ENCODE data around the gene ECSIT. TPM values are rescaled to one million over a fixed set of nuclear protein-coding genes. Genes with fewer than 3 reads are reported as not detected.

The ECSIT gene
- total and polyA plus RNA-seq, 3 donors from 2014 or later = 28.9 to 58.7 (median 45.4) TPM

- H3K4me3 ChIP-seq = no peak overlapping the region
- no peak for DNase-seq
- peak overlapping the region in 1 of 2 donors; percentile 90 for H3K27ac ChIP-seq
- intact Hi-C loops (cut with DNase I; ENCODE audit: low total_unique reads) = no loop called here
- H3K9me3 ChIP-seq = no peaks in the 10 kb centered on the region
- TF ChIP-seq POLR2A (IDR thresholded peaks at IDR 0.05) (no peak), CTCF (IDR thresholded peaks at IDR 0.05) (no peak)
- H3K27me3 ChIP-seq = no peaks in the 10 kb centered on the region
- WGBS, 2 donors = 84 to 85% methylated on average over 3 of the region's 3 CpGs
- no peaks in the 10 kb centered on the region for H3K36me3 ChIP-seq (ENCODE audit: low read depth, missing control alignments)
- H3K4me1 ChIP-seq = peaks cover 12% of the 10 kb centered on the region
Measured at GRCh38 chr19:11541238-11541637, 12.3 kb upstream of the ECSIT start.

- H3K27ac ChIP-seq = peak overlapping the region; percentile 81 to 90
- intact Hi-C loops (cut with DNase I; ENCODE audit: low total_unique reads) = no loop called here
- DNase-seq = no peak
- peaks cover 14% of the 10 kb centered on the region for H3K4me1 ChIP-seq
- H3K36me3 ChIP-seq (ENCODE audit: low read depth, missing control alignments) = no peaks in the 10 kb centered on the region
- H3K4me3 ChIP-seq = no peak overlapping the region
- 77 to 89% methylated on average over 3 to 5 of the region's 5 CpGs for WGBS, 2 donors
- no peaks in the 10 kb centered on the region for H3K9me3 ChIP-seq
- H3K27me3 ChIP-seq = no peaks in the 10 kb centered on the region
- TF ChIP-seq POLR2A (IDR thresholded peaks at IDR 0.05) = no peak
- TF ChIP-seq CTCF (IDR thresholded peaks at IDR 0.05) = no peak
Measured at GRCh38 chr19:11540645-11541044, 11.7 kb upstream of the ECSIT start.

GRCh38 chr19:11539495-11540365 lies 10.8 kb upstream of the ECSIT start:
- intact Hi-C loops (cut with DNase I; ENCODE audit: low total_unique reads) = no loop called here

GRCh38 chr19:11538232-11539036 lies 9.5 kb upstream of the ECSIT start, which contains the start of gene CNN1:
CNN1 (plus strand) TSS chr19:11538851; CDS start chr19:11538928, 77 bp downstream.
- intact Hi-C loops (cut with DNase I; ENCODE audit: low total_unique reads) = no loop called here
- DNase-seq = peak; percentile 71
- Histone ChIP-seq H3K27ac (peak within 1 kb of the TSS; percentile 81 to 90), H3K9me3 (no peaks in the 10 kb centered on the region), H3K4me1 (peaks cover 19% of the 10 kb centered on the region), H3K27me3 (no peaks in the 10 kb centered on the region), H3K4me3 (peak within 1 kb of the TSS; percentile 47 to 58), H3K36me3 (ENCODE audit: low read depth, missing control alignments) (no peaks in the 10 kb centered on the region)
- TF ChIP-seq POLR2A (IDR thresholded peaks at IDR 0.05) = peak; percentile 57
- TF ChIP-seq CTCF (IDR thresholded peaks at IDR 0.05) = no peak
- WGBS, 2 donors = 10 to 13% methylated on average over 3 to 21 of the region's 21 CpGs

More at GRCh38 chr19:11539495-11540365, 10.8 kb upstream of the ECSIT start:
- 4 to 9% methylated on average over 17 to 35 of the region's 36 CpGs for WGBS, 2 donors
- H3K27ac ChIP-seq = peak overlapping the region; percentile 81 to 90
- H3K27me3 ChIP-seq = no peaks in the 10 kb centered on the region
- H3K9me3 ChIP-seq = no peaks in the 10 kb centered on the region
- peak overlapping the region; percentile 47 to 58 for H3K4me3 ChIP-seq
- no peaks in the 10 kb centered on the region for H3K36me3 ChIP-seq (ENCODE audit: low read depth, missing control alignments)
- no peak for TF ChIP-seq POLR2A (IDR thresholded peaks at IDR 0.05)
- TF ChIP-seq CTCF (IDR thresholded peaks at IDR 0.05) = no peak
- H3K4me1 ChIP-seq = peaks cover 19% of the 10 kb centered on the region
- DNase-seq = peak; percentile 57
